Gastrocnemius medialis (tissue), 4 donors: Measurements from ENCODE around the gene RASGRP2.

Experiments used
- CTCF ChIP-seq, 5 experiments: fragments of 450-650 bp in 3 of 5; fragments of 200-600 bp in 2 of 5; sonication (generic) in 2 of 5; IDR thresholded peaks in 4 of 5; conservative IDR thresholded peaks in 1 of 5; 1 replicate in 4 of 5; 2 replicates in 1 of 5; pipeline ENCODE4 v1.5.1; 2016 to 2019; ENCODE audit warnings: antibody characterized with exemption in 5 of 5, mild to moderate bottlenecking in 3 of 5, moderate library complexity in 3 of 5
- POLR2A ChIP-seq, 2 donors: fragments of 450-650 bp; IDR thresholded peaks; one replicate each; pipeline ENCODE4 v1.6.1; 2017; ENCODE audit warnings: antibody characterized with exemption in 2 of 2, mild to moderate bottlenecking in 2 of 2, moderate library complexity in 2 of 2

- TF ChIP-seq POLR2A (IDR thresholded peaks at IDR 0.05) (no peak), CTCF (IDR thresholded peaks at IDR 0.05 in 4 of 5, conservative IDR thresholded peaks at IDR 0.05 in 1 of 5) (no peak)
These were observed 12.3 kb downstream of the RASGRP2 start for GRCh38 chr11:64731601-64732000.
